OCI-LY7 (cell line): ENCODE measurements around the gene ZNF474. TPM values are rescaled to one million over a fixed set of nuclear protein-coding genes. Genes with fewer than 3 reads are reported as not detected.

Experiments
- BruUV-seq: library from RNA; stranded (reverse); fragments of 400-500 nt; replicated peaks from 2 replicates; lab custom pipeline; 2021; lab: Mats Ljungman, UMichigan
- CTCF ChIA-PET: fragments of 300-600 bp; sonication (Branson Sonifier 250); formaldehyde crosslinking; loops from one replicate; lab custom pipeline; 2022; ENCODE audit warnings: antibody characterized with exemption; ENCODE audit not compliant: unreplicated experiment; lab: Charles Lee
- POLR2A ChIA-PET: fragments of 300-600 bp; sonication (Branson Sonifier 250); formaldehyde crosslinking; loops from one replicate; lab custom pipeline; 2022; ENCODE audit warnings: antibody characterized with exemption; lab: Charles Lee
- DNase-seq: peaks from one replicate; pipeline ENCODE4 v3.0.0-alpha.2; 2015; ENCODE audit warnings: low spot score
- H2AFZ ChIP-seq: fragments of 200-600 bp; sonication (generic), shearing (Covaris generic); 2 replicates; pipeline ENCODE4 v1.6.1; 2014; ENCODE audit warnings: mild to moderate bottlenecking, antibody characterized with exemption, low read length, moderate library complexity
- H3K27ac ChIP-seq: fragments of 200-600 bp; sonication (generic); 2 replicates; pipeline ENCODE4 v1.5.1; 2014; ENCODE audit warnings: mixed run types, low read depth, mild to moderate bottlenecking, moderate library complexity, low read length, inconsistent platforms; ENCODE audit not compliant: poor library complexity, severe bottlenecking
- H3K36me3 ChIP-seq: fragments of 200-600 bp; sonication (generic); 2 replicates; pipeline ENCODE4 v1.6.1; 2014; ENCODE audit warnings: mild to moderate bottlenecking, antibody characterized with exemption, low read length, moderate library complexity, mixed read lengths; ENCODE audit not compliant: insufficient read depth
- H3K4me1 ChIP-seq: fragments of 200-600 bp; sonication (generic); 2 replicates; pipeline ENCODE4 v1.5.1; 2014; ENCODE audit warnings: mild to moderate bottlenecking, low read length; ENCODE audit not compliant: insufficient read depth, poor library complexity, severe bottlenecking
- H3K4me2 ChIP-seq: fragments of 200-600 bp; sonication (generic); 2 replicates; pipeline ENCODE4 v1.6.1; 2014; ENCODE audit warnings: mild to moderate bottlenecking, low read length
- H3K4me3 ChIP-seq: fragments of 200-600 bp; sonication (generic); 2 replicates; pipeline ENCODE4 v1.5.1; 2014; ENCODE audit warnings: mild to moderate bottlenecking, low read depth, low read length; ENCODE audit not compliant: poor library complexity, severe bottlenecking
- H3K79me2 ChIP-seq: fragments of 200-600 bp; sonication (generic); 2 replicates; pipeline ENCODE4 v1.6.1; 2016; ENCODE audit warnings: low read depth, mild to moderate bottlenecking, low read length, moderate library complexity, mixed read lengths; ENCODE audit not compliant: insufficient read depth
- H3K9me2 ChIP-seq: fragments of 200-600 bp; sonication (generic); 2 replicates; pipeline ENCODE4 v1.6.1; 2016; ENCODE audit warnings: mild to moderate bottlenecking, low read length, mixed read lengths; ENCODE audit not compliant: insufficient read depth
- H3K9me3 ChIP-seq: fragments of 200-600 bp; sonication (generic); 2 replicates; pipeline ENCODE4 v1.6.1; 2014; ENCODE audit warnings: mild to moderate bottlenecking, mixed run types, low read length, mixed read lengths
- H4K20me1 ChIP-seq: fragments of 200-600 bp; sonication (generic); 2 replicates; pipeline ENCODE4 v1.6.1; 2014; ENCODE audit warnings: mild to moderate bottlenecking, antibody characterized with exemption, low read length, moderate library complexity, mixed read lengths; ENCODE audit not compliant: insufficient read depth
- CTCF ChIP-seq: fragments of 200-600 bp; sonication (generic); conservative IDR thresholded peaks from 2 replicates; pipeline ENCODE4 v1.5.1; 2014; ENCODE audit warnings: mild to moderate bottlenecking, antibody characterized with exemption, low read length, moderate library complexity, mixed read lengths
- EZH2phosphoT487 ChIP-seq: fragments of 200-600 bp; sonication (generic); IDR thresholded peaks from 2 replicates; pipeline ENCODE4 v1.6.1; 2018; ENCODE audit warnings: low read depth, borderline replicate concordance, mild to moderate bottlenecking, mixed run types, antibody characterized with exemption, low read length, moderate library complexity, mixed read lengths
- intact Hi-C: fragments of 100-400 bp; cut with micrococcal nuclease; formaldehyde crosslinking; loops from one replicate; pipeline ENCODE4 v1.10.0; 2022; ENCODE audit not compliant: unreplicated experiment
- total RNA-seq, 2 experiments: library from RNA; depleted of rRNA in 1 of 2; stranded (reverse); fragments of >200 nt in 1 of 2; shearing (Covaris generic) in 1 of 2; gene quantifications; 2 replicates each; pipeline ENCODE4 v1.2.3, GENCODE V29; 2014 to 2022

Gene ZNF474
- total RNA-seq, 2 experiments from 2014 or later: not detected

GRCh38 chr5:122114501-122114900, 14.8 kb upstream of the ZNF474 start:
- H3K36me3 ChIP-seq: no peaks in the 10 kb centered on the region
- BruUV-seq: no TSS peak
- intact Hi-C loops: no loop called here
- no peak overlapping the region for H2AFZ ChIP-seq
- no peaks in the 10 kb centered on the region for H3K9me3 ChIP-seq
- H3K4me1 ChIP-seq: no peaks in the 10 kb centered on the region
- H3K9me2 ChIP-seq: no peaks in the 10 kb centered on the region
- no peak overlapping the region for H3K4me2 ChIP-seq
- no peak overlapping the region for H3K27ac ChIP-seq
- no peak overlapping the region for H3K4me3 ChIP-seq
- no peak for DNase-seq
- no peaks in the 10 kb centered on the region for H3K79me2 ChIP-seq
- ChIA-PET POLR2A (interaction anchor here (0.5 kb wide), 1 partner anchor 133 kb away, joined by 3 read pairs; no protein-coding TSS in a partner anchor), CTCF (no interaction called here)
- no peaks in the 10 kb centered on the region for H4K20me1 ChIP-seq
- TF ChIP-seq EZH2phosphoT487: no peak
- TF ChIP-seq CTCF: no peak

DNA sequence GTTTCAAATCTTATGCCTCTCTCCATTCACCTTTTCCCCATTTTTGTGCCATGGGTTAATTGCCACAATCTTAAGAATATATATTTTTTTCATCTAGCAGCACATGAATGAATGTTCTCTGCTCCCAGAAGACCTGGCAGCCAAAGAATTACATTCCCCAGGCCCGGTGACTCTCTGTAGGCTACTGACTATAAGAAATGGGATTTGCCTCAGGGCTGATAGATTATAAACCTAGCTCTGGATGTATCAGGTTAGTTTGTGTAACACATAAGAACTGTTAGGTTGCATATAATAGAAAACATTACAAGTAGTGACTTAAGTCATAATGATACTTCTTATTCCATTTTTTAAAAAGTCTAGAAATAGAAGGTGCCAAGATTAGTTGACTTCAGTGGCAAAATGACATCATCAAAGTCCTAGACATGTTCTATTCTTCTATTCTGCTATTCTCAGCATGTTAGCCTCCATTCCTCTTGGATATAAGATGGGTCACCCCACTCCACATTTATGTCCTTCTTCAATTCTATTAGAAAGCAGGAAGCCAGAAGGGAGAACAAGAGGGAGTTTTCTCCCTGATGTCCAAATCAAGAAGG, 10.9 kb upstream of the ZNF474 start:
- no peak for TF ChIP-seq EZH2phosphoT487
- TF ChIP-seq CTCF: no peak
- POLR2A ChIA-PET: interaction anchor here (0.6 kb wide), 1 partner anchor 307 kb away, joined by 4 read pairs; no protein-coding TSS in a partner anchor
- H3K4me1 ChIP-seq: no peaks in the 10 kb centered on the region
- no peak overlapping the region for H3K4me2 ChIP-seq
- H3K9me3 ChIP-seq: no peaks in the 10 kb centered on the region
- no TSS peak for BruUV-seq
- H4K20me1 ChIP-seq: no peaks in the 10 kb centered on the region
- no peak overlapping the region for H2AFZ ChIP-seq
- CTCF ChIA-PET: no interaction called here
- intact Hi-C loops: no loop called here
- H3K9me2 ChIP-seq: no peaks in the 10 kb centered on the region
- H3K79me2 ChIP-seq: no peaks in the 10 kb centered on the region
- no peak for DNase-seq
- H3K36me3 ChIP-seq: no peaks in the 10 kb centered on the region
- no peak overlapping the region for H3K4me3 ChIP-seq
- H3K27ac ChIP-seq: no peak overlapping the region

DNA sequence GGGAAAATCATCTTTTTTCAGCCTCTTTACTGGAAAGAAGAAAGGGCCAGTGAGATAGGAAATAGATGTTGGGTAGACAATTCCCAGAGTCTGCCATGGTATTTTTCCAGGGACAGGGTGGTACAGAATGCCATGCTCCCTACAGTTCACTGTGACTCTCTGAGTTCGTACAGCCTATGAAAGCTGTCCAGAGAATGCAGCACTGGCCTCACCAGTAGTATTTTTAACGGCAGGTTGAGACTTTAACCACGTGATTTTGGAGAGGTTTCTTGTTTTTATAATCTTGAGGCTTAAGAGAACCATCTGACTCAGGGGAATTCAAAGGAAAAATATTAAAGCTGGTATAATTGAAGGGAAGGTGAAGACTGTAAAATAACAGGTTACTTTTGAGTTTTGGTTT, 10.1 kb upstream of the ZNF474 start:
- H3K79me2 ChIP-seq: no peaks in the 10 kb centered on the region
- H3K4me2 ChIP-seq: no peak overlapping the region
- no peak overlapping the region for H2AFZ ChIP-seq
- DNase-seq: no peak
- H3K9me3 ChIP-seq: no peaks in the 10 kb centered on the region
- no peak for TF ChIP-seq CTCF
- TF ChIP-seq EZH2phosphoT487: no peak
- H4K20me1 ChIP-seq: no peaks in the 10 kb centered on the region
- ChIA-PET CTCF (no interaction called here), POLR2A (no interaction called here)
- H3K36me3 ChIP-seq: no peaks in the 10 kb centered on the region
- no peak overlapping the region for H3K27ac ChIP-seq
- no peaks in the 10 kb centered on the region for H3K4me1 ChIP-seq
- H3K4me3 ChIP-seq: no peak overlapping the region
- no peaks in the 10 kb centered on the region for H3K9me2 ChIP-seq
- BruUV-seq: no TSS peak
- intact Hi-C loops: no loop called here
